NCI-H524 treated with DMSO at 0.1 percent for 48 hours (cell line): Measurements from ENCODE around the gene SLC6A11.

ENCODE experiments used
- DNase-seq: peaks from one replicate; lab custom pipeline; 2025; lab: John Stamatoyannopoulos, UW

Gene SLC6A11

DNA sequence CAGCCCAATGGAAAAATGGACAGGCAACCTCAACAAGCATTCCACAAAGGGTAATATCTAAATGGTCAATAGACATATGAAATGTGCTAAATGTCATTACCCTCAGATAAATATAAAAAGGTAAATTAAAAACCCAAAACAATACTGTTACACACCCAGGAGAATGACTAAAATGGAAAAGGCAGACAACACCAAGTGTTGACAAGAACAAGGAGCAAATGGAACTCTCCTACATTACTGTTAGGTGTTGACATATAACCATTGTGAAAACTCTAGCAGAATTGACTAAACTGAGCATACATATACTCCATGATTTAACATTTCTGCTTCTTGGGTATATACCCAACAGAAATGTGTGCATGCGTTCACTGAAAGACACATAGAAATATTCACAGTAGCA is 25.3 kb upstream of the SLC6A11 start:
- DNase-seq: no peak

DNA sequence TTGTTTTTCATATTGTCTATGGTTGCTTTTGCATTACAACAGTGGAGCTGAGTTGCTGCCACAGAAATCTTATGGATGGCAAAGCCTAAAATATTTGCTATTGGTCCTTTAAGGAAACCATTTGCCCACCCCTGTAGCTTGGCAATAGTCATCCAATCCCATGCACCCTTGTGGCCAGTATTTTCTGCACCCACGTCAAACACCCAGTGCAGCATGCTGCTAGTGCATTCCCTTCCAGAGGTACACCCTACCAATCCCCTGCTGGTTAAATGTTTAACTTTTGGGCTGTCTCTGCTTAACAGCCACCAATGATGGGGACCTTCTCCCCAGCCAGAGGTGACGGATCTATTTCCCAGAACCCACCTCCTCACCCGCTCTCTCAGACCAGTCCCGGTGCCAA is 23.8 kb upstream of the SLC6A11 start:
- DNase-seq: no peak

- DNase-seq: no peak
Measured at GRCh38 chr3:10798600-10799367, 17.2 kb upstream of the SLC6A11 start.

- DNase-seq: no peak
Measured at GRCh38 chr3:10804183-10804648, 11.8 kb upstream of the SLC6A11 start.

DNA sequence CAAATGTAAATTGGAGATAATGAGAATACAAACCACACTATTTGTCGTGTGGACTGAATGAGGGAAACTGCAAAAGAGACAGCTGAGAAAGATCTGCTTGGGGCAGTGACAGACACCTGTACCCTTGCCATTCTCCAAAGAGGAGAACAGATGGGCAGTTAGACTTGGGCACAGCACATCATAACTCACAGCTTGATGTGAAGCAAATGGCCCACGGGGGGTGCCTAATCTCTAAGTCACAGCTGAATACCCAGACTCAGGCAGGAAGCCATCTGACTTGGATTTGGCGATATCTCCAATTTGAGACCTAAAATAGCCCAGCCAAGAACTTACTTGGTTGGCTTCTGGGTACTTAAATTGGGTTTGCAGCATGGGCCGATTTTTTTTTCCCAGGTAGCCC is 10.0 kb upstream of the SLC6A11 start:
- DNase-seq: peak; percentile 65

GRCh38 chr3:10808130-10808735 is 7.8 kb upstream of the SLC6A11 start:
- no peak for DNase-seq

- DNase-seq: no peak
Measured at GRCh38 chr3:10808974-10809373, 7.1 kb upstream of the SLC6A11 start.

DNA sequence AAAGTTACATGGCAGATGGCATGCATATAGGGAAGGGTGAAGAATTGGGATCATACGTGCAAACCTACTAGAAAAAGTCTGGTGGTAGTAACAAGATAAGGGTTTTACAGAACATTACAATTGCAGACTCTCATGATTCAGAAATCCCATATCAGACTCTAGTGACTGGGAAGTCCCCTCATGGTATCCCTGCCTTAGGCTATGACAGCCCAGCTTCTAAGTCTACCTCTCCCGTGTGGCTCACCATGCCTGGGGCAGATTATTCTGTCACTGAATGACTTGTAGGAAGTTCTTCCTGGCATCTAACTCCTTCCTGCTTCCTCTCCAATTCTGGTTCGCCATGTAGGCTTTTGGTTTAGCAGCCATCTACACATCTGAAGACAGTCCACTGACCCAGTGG is 5.7 kb upstream of the SLC6A11 start:
- DNase-seq: no peak

DNA sequence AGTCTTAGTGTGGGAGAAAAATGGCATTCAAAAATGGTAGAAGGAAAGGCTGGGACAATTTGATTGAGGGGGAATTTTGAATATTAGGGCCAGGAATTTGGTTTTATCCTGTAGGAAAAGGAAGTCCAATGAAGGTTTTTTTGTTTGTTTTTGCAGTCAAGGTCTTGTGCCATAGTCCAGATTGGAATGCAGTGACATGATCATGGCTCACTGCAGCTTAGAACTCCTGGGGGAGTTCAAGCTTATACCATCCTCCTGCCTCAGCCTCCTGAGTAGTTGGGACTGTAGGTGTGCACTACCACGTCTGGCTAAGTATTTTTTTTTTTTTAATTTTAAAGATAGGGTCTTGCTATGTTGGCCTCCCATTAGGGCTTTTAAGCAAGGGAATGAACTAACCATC is 2.6 kb upstream of the SLC6A11 start:
- no peak for DNase-seq

DNA sequence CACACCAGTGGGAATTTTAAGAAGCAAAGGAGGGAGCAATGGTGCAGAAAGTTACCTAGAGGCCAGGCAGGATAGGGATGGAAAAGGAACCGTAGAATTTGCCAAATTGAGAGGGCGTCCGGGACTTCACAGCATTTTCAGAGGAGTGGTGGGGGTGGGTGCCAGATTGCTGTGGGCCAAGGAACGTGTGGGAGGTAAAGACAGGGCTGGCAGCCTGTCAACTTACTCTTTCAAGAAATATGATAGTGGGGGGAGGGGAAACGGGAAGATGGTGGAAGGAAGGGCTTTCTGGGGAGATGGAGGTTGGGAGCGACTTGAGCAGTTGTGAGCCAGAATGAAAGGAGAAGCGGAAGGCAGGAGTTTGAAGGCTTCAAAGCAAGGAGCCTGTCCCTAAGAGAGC is 1.4 kb upstream of the SLC6A11 start:
- DNase-seq: no peak

- DNase-seq: no peak
Measured at GRCh38 chr3:10815487-10815886, 541 bp upstream of the SLC6A11 start.

GRCh38 chr3:10816863-10817253 is 830 bp downstream of the SLC6A11 start:
- DNase-seq: no peak

- DNase-seq: no peak
Measured at GRCh38 chr3:10817506-10817905, 1.5 kb downstream of the SLC6A11 start.

DNA sequence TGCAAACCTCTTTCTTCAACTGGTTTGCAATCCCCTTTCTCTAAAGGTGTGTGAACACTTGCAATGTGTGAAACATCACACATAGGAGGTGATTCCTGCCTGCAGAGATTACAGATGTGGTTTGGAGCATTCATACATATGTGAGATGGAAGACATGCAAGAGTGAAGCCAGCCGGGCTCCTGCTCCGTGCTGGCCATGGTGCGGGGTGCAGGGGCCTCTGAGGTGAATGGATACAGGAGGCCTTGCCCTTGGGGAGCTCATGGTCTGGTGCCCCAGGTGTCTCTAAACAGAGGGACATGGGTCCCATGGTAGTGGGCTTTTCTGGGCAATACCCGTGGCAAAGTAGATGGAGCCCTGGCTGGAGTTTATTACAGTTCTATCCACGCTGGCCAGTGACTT is 6.0 kb downstream of the SLC6A11 start:
- DNase-seq: no peak

DNA sequence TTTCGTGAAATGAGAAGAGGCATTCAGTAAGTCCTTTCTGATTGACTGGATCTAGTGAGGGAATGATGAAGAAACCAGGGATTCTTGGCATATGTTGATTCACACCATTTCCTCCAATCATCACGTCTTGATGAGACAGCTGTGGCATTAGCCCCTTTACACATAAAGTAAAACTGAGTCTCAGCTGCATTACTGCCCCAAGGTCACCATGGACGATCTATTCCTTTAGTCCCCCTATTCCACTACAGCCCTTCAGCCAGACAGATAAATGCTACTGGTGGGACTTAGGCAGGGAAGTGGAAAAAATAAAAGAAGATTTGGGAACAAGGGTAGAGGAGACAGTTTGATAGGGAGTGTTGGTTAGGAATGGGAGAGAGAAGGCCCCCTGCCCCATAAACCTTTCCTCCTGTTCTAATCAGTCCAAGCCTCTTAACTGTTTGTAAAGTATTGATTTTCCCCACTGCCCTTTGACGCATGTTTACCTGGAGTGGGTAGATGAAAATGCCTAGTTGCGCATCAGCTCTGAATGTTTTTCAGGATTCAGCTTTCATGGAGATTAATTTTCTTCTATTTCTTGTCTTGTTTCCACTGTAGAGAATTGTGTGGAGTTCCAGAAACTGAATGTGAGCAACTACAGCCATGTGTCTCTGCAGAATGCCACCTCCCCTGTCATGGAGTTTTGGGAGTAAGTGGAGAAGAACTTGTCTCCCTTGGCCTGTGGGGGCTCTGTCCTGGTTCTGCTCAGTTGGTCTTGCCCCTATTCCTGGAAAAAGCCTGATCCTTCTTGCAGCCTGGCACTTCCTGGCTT is 6.9 kb downstream of the SLC6A11 start:
- DNase-seq: no peak

DNA sequence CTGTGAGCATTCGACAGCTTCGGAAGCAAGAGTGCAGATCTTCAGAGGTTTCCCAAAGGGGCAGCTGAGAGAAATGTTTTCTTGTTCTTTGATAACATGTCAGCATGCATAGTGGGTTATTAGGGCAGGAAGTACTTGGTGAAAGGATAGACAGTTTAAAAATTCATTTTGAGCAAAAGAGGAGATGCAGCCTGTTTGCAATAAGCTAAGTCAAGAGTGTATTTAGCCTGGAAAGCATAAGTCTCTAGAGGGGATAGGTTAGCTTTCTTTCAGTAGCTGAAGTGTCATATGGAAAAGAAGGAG is 7.4 kb downstream of the SLC6A11 start:
- no peak for DNase-seq

DNA sequence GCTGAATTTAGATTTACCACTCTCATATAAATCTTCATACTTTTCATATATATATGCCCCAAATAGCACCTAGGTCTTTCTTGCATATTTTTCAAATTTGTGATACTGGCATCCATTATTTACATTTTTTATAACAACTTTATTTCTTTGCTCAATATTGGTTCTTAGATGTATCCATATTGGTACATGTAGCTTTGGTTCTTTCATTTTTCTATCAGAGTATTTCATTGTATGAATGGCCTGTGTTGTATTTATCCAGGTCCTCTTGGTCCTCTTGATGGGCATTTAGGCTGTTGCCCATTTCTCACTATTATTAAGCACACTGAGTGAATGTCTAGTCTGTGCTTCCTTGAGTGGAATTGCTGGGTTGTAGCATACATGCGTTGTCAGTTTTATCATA is 8.4 kb downstream of the SLC6A11 start:
- DNase-seq: no peak

- no peak for DNase-seq
Measured at GRCh38 chr3:10833855-10834414, 17.9 kb downstream of the SLC6A11 start.

GRCh38 chr3:10834951-10835350 is 18.9 kb downstream of the SLC6A11 start:
- no peak for DNase-seq

DNA sequence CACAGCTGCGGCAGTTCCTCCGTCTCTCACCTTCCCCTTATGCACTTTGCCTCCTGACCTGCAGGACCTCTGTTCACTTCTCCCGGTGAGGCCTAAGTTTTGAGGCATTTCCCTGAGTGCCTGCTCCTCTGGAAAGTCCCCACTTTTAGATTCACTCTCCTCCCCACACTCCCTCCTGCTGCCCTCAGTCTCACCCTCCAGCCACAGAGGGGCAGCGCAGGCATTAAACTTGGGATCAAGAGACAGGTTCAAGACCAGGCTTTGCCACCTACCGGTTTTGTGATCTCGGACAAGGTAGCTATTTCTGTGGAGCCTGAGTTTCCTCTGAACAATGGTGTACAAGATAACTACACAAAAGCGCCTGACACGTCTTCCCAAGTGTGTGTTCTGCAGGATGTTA is 19.4 kb downstream of the SLC6A11 start:
- DNase-seq: no peak

GRCh38 chr3:10836676-10837075 is 20.6 kb downstream of the SLC6A11 start:
- DNase-seq: no peak

DNA sequence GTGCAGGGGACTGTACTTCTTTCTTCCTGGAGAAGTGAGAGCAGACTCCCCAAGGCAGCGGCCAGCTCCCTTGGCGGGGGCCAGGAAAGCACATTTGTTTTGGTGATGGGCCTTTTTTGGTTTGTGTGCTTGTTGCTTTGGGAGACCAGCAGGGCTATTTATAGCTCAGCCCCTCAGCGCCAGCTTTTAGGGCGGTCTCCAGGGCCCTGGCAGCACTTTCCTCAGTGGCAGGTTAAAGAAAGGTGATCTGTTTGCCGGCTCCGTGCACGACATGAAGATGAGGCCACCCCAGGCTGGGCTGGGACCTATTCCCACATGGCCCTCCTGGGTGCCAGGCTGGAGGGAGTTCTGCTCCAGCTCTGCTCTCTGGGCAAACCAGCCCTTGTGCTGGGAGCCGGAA is 21.8 kb downstream of the SLC6A11 start:
- DNase-seq: no peak

DNA sequence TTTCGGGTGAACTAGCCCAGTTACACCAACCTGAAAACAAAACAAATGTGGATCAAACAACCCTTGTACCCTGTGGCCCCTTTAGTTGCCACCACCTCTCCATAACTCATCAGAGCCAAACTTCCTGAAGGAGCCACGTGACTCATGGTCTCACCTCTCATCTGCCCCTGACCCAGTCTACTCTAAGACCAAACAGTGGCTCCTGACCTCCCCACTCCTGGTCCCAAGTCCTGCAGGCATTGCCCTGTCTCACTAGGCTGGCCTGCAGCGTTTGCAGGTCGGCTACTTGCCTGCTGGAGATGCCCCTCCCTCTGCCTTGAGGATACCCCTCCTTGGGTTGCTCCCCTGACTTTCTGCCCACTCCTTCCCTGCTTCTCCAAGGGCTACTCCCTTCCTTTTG is 23.1 kb downstream of the SLC6A11 start:
- no peak for DNase-seq
